VCaP (cell line): ENCODE results near the gene CCDC83.

Experiments
- H3K27ac ChIP-seq: fragments of 450-650 bp; 2 replicates; pipeline ENCODE4 v1.5.1; 2017
- CTCF ChIP-seq: fragments of 450-650 bp; conservative IDR thresholded peaks from 2 replicates; pipeline ENCODE4 v1.5.1; 2017; ENCODE audit warnings: mild to moderate bottlenecking, moderate library complexity

The CCDC83 gene

GRCh38 chr11:85953491-85954143 is 98.4 kb downstream of the CCDC83 start:
- TF ChIP-seq CTCF: no peak
- H3K27ac ChIP-seq: no peak overlapping the region

- H3K27ac ChIP-seq: no peak overlapping the region
- TF ChIP-seq CTCF: no peak
These were observed 100.3 kb downstream of the CCDC83 start for GRCh38 chr11:85955531-85955930.

GRCh38 chr11:85960678-85961077 is 105.5 kb downstream of the CCDC83 start:
- H3K27ac ChIP-seq: no peak overlapping the region
- TF ChIP-seq CTCF: no peak

GRCh38 chr11:85961130-85961529 is 105.9 kb downstream of the CCDC83 start:
- no peak overlapping the region for H3K27ac ChIP-seq
- TF ChIP-seq CTCF: no peak

GRCh38 chr11:85961930-85962363 is 106.8 kb downstream of the CCDC83 start:
- no peak overlapping the region for H3K27ac ChIP-seq
- no peak for TF ChIP-seq CTCF

GRCh38 chr11:85965202-85965601 is 110.0 kb downstream of the CCDC83 start:
- no peak for TF ChIP-seq CTCF

GRCh38 chr11:85967457-85967856 is 112.3 kb downstream of the CCDC83 start:
- H3K27ac ChIP-seq: no peak overlapping the region
- TF ChIP-seq CTCF: no peak

More at GRCh38 chr11:85965202-85965601, 110.0 kb downstream of the CCDC83 start:
- H3K27ac ChIP-seq: no peak overlapping the region
